Activated CD4-positive, alpha-beta T cell treated with anti-CD3 and anti-CD28 coated beads, Interleukin-2, amount 50 U/mL, for 16 hours (primary cell): ENCODE measurements around the gene CCDC93.

Experiments used
- DNase-seq: peaks from one replicate; pipeline ENCODE4 v3.0.0-alpha.2; 2020

CCDC93 gene

GRCh38 chr2:118013724-118014491 is at the start of gene CCDC93:
TSS of gene CCDC93 (minus strand) at chr2:118014070. CDS start at chr2:118013995, 75 bp downstream.
- peak; percentile 88 for DNase-seq

GRCh38 chr2:118062669-118063068 is 48.8 kb upstream of the CCDC93 start:
- no peak for DNase-seq

- no peak for DNase-seq
These were observed 48.2 kb upstream of the CCDC93 start for GRCh38 chr2:118062048-118062447.

GRCh38 chr2:118061135-118061955 is 47.5 kb upstream of the CCDC93 start:
- peak; percentile 37 for DNase-seq

- DNase-seq = peak; percentile 53
These were observed 46.1 kb upstream of the CCDC93 start for GRCh38 chr2:118059919-118060478.

GRCh38 chr2:118058951-118059350 is 45.1 kb upstream of the CCDC93 start:
- no peak for DNase-seq

- no peak for DNase-seq
These were observed 42.9 kb upstream of the CCDC93 start for GRCh38 chr2:118056801-118057200.

- no peak for DNase-seq
These were observed 42.3 kb upstream of the CCDC93 start for GRCh38 chr2:118056165-118056534.

GRCh38 chr2:118055512-118056164 is 41.8 kb upstream of the CCDC93 start:
- no peak for DNase-seq

GRCh38 chr2:118054213-118055008 is 40.5 kb upstream of the CCDC93 start:
- DNase-seq = no peak

- DNase-seq = no peak
These were observed 39.8 kb upstream of the CCDC93 start for GRCh38 chr2:118053681-118054080.

GRCh38 chr2:118052474-118052873 is 38.6 kb upstream of the CCDC93 start:
- DNase-seq = no peak

- DNase-seq = no peak
These were observed 38.0 kb upstream of the CCDC93 start for GRCh38 chr2:118051826-118052358.

GRCh38 chr2:118050974-118051373 is 37.1 kb upstream of the CCDC93 start:
- no peak for DNase-seq

- DNase-seq = no peak
These were observed 36.5 kb upstream of the CCDC93 start for GRCh38 chr2:118050386-118050785.

GRCh38 chr2:118049816-118050140 is 35.9 kb upstream of the CCDC93 start:
- DNase-seq = peak; percentile 29

GRCh38 chr2:118049140-118049815 is 35.4 kb upstream of the CCDC93 start:
- no peak for DNase-seq

GRCh38 chr2:118048401-118048800 is 34.5 kb upstream of the CCDC93 start:
- peak; percentile 8 for DNase-seq

- DNase-seq = no peak
These were observed 33.5 kb upstream of the CCDC93 start for GRCh38 chr2:118047380-118047826.

GRCh38 chr2:118046634-118047210 is 32.9 kb upstream of the CCDC93 start:
- DNase-seq = peak; percentile 30

- no peak for DNase-seq
These were observed 31.4 kb upstream of the CCDC93 start for GRCh38 chr2:118045286-118045685.
